GM21360 (cell line): Measurements from ENCODE around the gene KIF16B.

Experiments
- ATAC-seq: cut with Tn5 transposase; IDR thresholded peaks from one replicate; pipeline ENCODE4 v1.9.1; 2021; ENCODE audit warnings: mild to moderate bottlenecking, moderate library complexity; ENCODE audit not compliant: unreplicated experiment

KIF16B gene

GRCh38 chr20:16405254-16405653, 168.0 kb downstream of the KIF16B start:
- no peak for ATAC-seq

GRCh38 chr20:16404640-16405039, 168.6 kb downstream of the KIF16B start:
- ATAC-seq: no peak

GRCh38 chr20:16404171-16404570, 169.1 kb downstream of the KIF16B start:
- ATAC-seq: no peak

- no peak for ATAC-seq
These were observed 173.0 kb downstream of the KIF16B start for GRCh38 chr20:16400234-16400633.

- no peak for ATAC-seq
These were observed 173.4 kb downstream of the KIF16B start for GRCh38 chr20:16399801-16400200.

- no peak for ATAC-seq
These were observed 176.2 kb downstream of the KIF16B start for GRCh38 chr20:16397086-16397485.

GRCh38 chr20:16395366-16395765, 177.9 kb downstream of the KIF16B start:
- no peak for ATAC-seq

- ATAC-seq: no peak
These were observed 178.5 kb downstream of the KIF16B start for GRCh38 chr20:16394784-16395183.

- no peak for ATAC-seq
These were observed 179.4 kb downstream of the KIF16B start for GRCh38 chr20:16393836-16394235.

- ATAC-seq: no peak
These were observed 180.0 kb downstream of the KIF16B start for GRCh38 chr20:16393297-16393696.

- ATAC-seq: peak; percentile 94
These were observed 180.9 kb downstream of the KIF16B start for GRCh38 chr20:16392346-16392745.

GRCh38 chr20:16390991-16391390, 182.3 kb downstream of the KIF16B start:
- ATAC-seq: no peak

- ATAC-seq: no peak
These were observed 184.5 kb downstream of the KIF16B start for GRCh38 chr20:16388731-16389130.

- ATAC-seq: no peak
These were observed 185.6 kb downstream of the KIF16B start for GRCh38 chr20:16387666-16388065.

- ATAC-seq: no peak
These were observed 187.4 kb downstream of the KIF16B start for GRCh38 chr20:16385891-16386290.

GRCh38 chr20:16385462-16385861, 187.8 kb downstream of the KIF16B start:
- no peak for ATAC-seq

- no peak for ATAC-seq
These were observed 191.8 kb downstream of the KIF16B start for GRCh38 chr20:16381444-16381843.

- no peak for ATAC-seq
These were observed 194.4 kb downstream of the KIF16B start for GRCh38 chr20:16378712-16379370.

GRCh38 chr20:16378122-16378521, 195.1 kb downstream of the KIF16B start:
- ATAC-seq: no peak

- ATAC-seq: no peak
These were observed 203.8 kb downstream of the KIF16B start for GRCh38 chr20:16369441-16369840.

GRCh38 chr20:16368645-16369292, 204.5 kb downstream of the KIF16B start:
- ATAC-seq: no peak

- ATAC-seq: no peak
These were observed 205.2 kb downstream of the KIF16B start for GRCh38 chr20:16367948-16368560.
